Skin epidermis (tissue), 12 donors: Measurements from ENCODE around the gene KIF21B.
"Not testable (repeated sequence)": the region's sequence is repeated elsewhere in the genome, so short reads cannot be mapped to it uniquely, and the experiment has no call there.

ENCODE experiments used
- H3K27ac ChIP-seq, 21 experiments: fragments of 200-600 bp; sonication (generic) in 11 of 21; one replicate each; pipeline ENCODE4 v1.5.0; 2020; ENCODE audit warnings: mild to moderate bottlenecking in 3 of 21, inconsistent platforms in 2 of 21, moderate library complexity in 2 of 21
- H3K4me3 ChIP-seq, 7 experiments: fragments of 200-600 bp; sonication (generic) in 2 of 7; one replicate each; pipeline ENCODE4 v1.5.0; 2020; ENCODE audit warnings: inconsistent platforms in 2 of 7, mild to moderate bottlenecking in 2 of 7, moderate library complexity in 1 of 7

The KIF21B gene

DNA sequence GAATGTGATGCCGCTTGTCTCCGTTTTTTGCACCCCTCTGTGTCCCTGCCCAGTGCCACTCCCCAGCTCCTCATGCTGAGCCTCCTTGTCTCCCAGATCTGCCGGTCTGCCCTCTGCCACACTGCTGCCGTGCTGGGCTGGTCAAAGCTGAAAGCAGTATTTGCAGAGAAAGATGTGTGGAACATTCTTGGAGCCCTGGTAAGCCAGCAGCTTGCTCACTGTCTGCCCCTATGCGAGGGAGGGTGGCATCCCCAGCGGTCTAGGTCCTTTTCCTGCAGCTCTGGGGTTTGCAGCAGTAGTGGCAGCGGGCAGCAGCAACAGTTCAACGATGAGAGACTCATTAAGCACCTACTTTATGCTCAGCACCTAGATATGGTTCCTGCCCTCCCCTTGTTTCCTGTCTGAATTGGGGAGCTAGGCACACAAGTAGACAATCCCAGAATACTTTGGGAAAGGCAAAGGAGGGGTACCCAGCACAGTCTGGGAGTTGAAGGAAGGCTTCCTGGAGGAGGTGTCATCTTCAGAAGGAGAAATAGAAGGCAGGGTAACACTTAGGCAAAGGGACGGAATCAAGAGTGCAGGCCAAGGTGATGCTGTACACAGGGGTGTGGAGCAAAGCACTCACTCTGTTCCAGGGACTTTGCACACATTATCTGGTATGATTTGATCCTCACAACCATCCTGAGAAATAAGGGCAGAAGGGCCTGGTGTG lies 63.1 kb downstream of the KIF21B start:
- Histone ChIP-seq H3K27ac (no peak overlapping the region), H3K4me3 (no peak overlapping the region)

DNA sequence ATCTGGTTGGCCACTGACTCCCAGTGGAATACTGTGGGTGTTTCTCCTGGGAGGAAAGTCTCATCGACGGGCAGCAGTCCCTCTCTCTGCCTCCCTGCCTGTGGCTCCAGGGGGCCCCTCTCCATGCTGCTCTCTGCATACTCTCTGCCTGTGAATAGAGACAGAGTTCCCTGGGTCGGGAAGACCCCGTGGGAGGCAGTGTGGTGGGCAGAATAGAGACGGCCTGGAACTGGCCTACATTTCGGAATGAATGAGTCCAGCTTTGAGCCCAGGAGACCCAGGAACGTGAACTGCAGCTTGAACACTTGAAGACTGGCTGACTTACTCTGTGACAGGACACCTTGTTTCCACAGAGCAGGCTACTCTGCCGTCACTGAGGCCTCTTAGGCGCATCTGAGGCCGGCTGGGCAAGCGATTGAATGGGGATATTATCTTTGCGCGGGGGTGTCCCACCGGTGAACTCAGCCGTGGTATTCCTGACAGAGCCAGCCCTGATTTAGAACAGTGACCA lies 64.0 kb downstream of the KIF21B start:
- H3K4me3 ChIP-seq = no peak overlapping the region
- H3K27ac ChIP-seq = no peak overlapping the region

DNA sequence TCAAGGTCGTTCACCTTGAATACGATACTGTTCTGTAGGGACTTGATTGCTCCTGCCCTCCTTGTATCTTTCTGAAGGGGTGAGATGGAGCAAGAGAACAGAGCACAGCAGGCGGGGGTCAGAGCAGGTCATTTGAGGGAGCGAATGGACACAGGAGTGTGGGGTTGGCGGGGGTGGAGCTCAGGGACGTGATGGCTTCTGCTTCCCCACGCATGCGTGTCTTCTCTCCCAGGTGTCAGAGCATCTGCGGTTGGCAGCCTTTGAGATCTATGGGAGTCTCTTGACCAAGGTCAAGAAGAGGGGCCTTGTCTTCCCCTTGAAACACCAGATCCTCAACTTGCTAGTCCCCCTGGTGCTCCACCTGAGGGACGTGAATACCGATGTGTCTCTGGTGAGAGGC lies 64.9 kb downstream of the KIF21B start:
- Histone ChIP-seq H3K27ac (no peak overlapping the region), H3K4me3 (no peak overlapping the region)

- Histone ChIP-seq H3K4me3 (no peak overlapping the region), H3K27ac (no peak overlapping the region)
These were observed 69.1 kb downstream of the KIF21B start for GRCh38 chr1:200954434-200954833.

DNA sequence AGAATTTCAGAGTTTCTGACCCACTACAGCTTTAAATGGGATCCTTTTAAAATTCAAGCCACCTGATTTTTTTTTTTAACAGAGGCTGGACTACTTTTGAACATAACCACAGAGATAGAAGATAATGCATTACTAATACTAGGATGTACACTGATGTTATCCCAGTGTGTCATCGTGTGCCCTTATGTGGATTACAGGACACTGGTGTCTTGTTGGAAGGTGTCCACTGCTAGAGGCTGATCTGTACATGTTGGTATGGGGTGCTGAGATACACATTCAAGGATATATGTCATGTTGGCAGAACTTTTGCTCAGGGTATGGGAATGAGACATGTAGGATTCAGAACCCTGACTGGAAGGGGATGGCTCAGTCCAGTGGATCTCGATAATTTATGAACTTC lies 72.5 kb downstream of the KIF21B start:
- no peak overlapping the region for H3K4me3 ChIP-seq

GRCh38 chr1:200949626-200950025 lies 73.9 kb downstream of the KIF21B start:
- H3K27ac ChIP-seq = no peak overlapping the region

More for the DNA sequence above, 72.5 kb downstream of the KIF21B start:
- no peak overlapping the region for H3K27ac ChIP-seq

GRCh38 chr1:200947059-200947566 lies 76.4 kb downstream of the KIF21B start:
- Histone ChIP-seq H3K4me3 (no peak overlapping the region), H3K27ac (no peak overlapping the region)

More at GRCh38 chr1:200949626-200950025, 73.9 kb downstream of the KIF21B start:
- H3K4me3 ChIP-seq = no peak overlapping the region

GRCh38 chr1:200945111-200945510 lies 78.4 kb downstream of the KIF21B start:
- Histone ChIP-seq H3K27ac (no peak overlapping the region), H3K4me3 (no peak overlapping the region)

DNA sequence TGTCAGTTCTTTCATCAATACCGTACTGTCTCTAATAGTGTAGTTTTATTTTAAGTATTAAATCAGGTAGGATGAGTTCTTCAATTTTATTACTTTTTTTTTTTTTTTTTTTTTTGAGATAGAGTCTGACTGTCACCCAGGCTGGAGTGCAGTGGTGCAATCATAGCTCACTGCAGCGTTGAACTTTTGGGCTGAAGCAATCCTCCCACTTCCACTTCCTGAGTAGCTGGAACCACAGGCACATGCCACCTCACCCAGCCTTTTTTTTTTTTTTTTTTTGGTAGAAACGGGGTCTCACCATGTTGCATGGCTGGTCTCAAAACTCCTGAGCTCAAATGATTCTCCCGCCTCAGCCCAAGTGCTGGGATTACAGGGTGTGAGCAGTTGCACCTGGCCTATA lies 84.6 kb downstream of the KIF21B start:
- Histone ChIP-seq H3K27ac (no peak overlapping the region), H3K4me3 (no peak overlapping the region)

GRCh38 chr1:200935286-200935962 lies 88.1 kb downstream of the KIF21B start:
- H3K4me3 ChIP-seq, H3K27ac ChIP-seq: not testable (repeated sequence)

DNA sequence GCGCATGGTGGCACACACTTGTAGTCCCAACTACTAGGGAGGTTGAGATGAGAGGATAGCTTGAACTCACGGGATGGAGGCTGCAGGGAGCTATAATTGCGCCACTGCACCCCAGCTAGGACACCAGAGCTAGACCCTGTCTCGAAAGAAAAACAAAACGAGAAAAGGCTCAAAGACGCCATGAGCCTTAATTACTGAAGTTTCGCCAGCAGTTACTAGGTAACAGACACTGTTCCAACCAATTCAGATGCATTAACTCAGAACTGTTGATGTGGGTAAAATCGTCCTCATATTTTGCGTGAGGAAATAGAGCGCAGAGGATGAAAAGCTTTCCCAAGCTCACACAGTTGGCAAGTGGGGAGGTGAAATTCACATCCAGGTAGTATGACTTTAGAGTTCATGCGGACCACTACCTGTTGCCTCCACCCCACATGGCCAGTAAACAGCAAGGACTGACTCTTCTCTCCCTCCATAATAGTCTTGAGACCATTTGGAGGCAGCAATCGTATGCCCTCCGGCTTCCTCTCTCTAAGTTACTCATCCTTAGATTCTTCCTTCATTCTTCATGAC lies 88.8 kb downstream of the KIF21B start:
- no peak overlapping the region for H3K27ac ChIP-seq
- H3K4me3 ChIP-seq = no peak overlapping the region

DNA sequence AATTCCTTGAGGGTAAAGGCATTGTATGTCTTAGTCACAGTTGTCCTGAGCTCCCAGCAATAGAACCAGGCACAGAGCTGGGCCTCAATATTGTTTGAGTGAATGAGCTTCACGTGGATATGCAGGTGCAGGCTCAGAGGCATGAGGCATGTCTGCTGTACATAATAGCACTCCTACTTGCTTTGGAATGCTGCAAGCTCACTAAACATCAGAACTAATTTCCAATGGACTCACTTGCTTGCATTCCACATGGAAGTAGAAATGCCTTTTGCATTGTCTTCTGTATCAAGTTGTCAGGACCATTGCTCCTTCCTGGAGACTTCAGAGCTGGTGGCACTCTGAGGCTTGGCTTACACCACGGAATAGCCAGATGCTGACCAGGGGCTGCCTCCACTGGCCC lies 91.7 kb downstream of the KIF21B start:
- H3K27ac ChIP-seq = no peak overlapping the region
- H3K4me3 ChIP-seq = no peak overlapping the region

GRCh38 chr1:200930285-200930684 lies 93.2 kb downstream of the KIF21B start:
- H3K27ac ChIP-seq, H3K4me3 ChIP-seq: not testable (repeated sequence)

DNA sequence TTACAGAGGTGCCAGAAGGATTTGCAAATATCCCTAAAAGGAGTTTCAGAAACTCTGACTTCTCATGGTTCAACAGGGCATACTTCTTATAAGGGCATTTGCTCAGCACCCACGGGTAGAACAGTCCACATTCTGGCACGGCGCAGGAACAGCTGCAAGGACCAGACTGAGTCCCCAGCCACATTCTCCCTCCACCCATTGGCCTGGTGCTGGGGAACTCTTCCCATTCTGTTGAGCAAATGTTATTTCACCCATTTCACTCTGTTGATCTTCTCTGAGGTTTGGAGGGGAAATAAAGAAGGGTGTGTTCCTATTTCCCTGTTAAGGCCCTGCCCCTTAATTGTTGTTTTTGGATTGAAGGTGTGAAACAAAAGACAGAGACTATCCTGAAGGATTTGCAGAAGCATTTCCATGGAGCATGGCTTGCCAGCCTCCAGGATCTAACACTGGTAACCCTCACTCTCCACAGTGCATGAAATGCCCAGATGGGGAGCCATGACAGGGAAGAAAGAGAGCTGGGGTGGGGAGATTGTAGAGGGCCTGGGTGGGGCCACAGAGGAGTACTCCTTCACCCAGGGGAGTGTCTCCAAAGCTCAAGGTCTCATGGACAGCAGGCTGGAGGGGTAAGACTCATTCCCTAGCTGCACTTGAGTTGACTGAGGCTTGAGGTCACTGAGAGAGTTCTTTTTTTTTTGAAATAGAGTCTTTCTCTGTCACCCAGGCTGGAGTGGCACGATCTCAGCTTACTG lies 93.8 kb downstream of the KIF21B start:
- Histone ChIP-seq H3K27ac (no peak overlapping the region), H3K4me3 (no peak overlapping the region)

GRCh38 chr1:200925831-200926230 lies 97.7 kb downstream of the KIF21B start:
- no peak overlapping the region for H3K4me3 ChIP-seq

GRCh38 chr1:200923601-200924000 lies 99.9 kb downstream of the KIF21B start:
- Histone ChIP-seq H3K27ac (no peak overlapping the region), H3K4me3 (no peak overlapping the region)

More at GRCh38 chr1:200925831-200926230, 97.7 kb downstream of the KIF21B start:
- no peak overlapping the region for H3K27ac ChIP-seq

DNA sequence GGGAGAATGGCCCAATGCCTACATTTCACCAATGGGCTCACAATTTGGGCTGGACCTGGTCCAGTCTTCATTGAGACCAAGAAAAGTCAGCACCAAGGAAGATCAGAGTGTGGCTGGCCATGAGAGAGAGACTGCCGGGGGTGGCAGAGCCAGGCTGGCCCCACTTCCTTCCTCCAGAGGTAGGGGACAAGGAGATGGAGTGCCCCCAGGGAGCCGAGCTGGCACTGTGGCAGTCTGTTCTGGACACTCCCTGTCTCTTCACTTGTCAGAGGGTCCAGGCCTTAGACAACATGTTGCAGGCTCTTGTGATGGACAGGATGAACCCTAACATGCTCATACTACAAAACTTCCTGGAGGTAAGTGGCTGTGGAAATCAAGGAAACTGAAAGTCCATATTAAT lies 101.1 kb downstream of the KIF21B start:
- Histone ChIP-seq H3K27ac (no peak overlapping the region), H3K4me3 (no peak overlapping the region)

DNA sequence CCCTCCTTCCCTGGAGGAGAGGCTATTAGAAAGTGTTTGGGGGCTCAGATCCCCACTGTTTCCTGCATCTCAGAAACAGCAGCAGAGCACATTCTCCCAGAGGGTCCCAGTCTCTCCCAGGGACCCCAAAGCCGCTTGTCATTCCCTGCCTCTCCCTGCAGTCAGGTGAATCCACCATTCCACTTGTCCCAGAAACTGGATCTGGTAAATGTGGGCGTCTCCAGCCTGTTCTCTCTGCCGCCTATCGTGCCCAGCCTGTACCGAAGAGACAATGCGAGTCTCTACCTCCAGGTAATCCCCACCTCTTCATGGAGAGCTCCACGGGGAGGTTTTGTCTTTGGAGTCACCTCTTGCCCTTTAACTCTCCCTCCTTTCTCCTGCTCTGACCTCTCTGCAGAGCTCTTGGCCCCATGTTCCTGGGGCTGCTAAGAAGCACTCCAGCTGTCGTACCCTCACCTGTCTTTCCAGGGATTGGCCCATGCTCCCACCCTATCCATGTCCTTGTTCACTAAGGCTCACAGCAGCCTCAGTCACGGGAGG lies 101.9 kb downstream of the KIF21B start:
- H3K27ac ChIP-seq = no peak overlapping the region
- no peak overlapping the region for H3K4me3 ChIP-seq
